EH (cell line): ENCODE results near the gene GAL3ST3.
A peak's percentile ranks its signal among the peaks of the same experiment; 100 is the strongest.
"Not testable (repeated sequence)": the region's sequence is repeated elsewhere in the genome, so short reads cannot be mapped to it uniquely, and the experiment has no call there.

ENCODE experiments used
- DNase-seq: peaks from one replicate; pipeline ENCODE4 v3.0.0-alpha.2; 2015; ENCODE audit warnings: low read depth

Gene GAL3ST3, protein sequence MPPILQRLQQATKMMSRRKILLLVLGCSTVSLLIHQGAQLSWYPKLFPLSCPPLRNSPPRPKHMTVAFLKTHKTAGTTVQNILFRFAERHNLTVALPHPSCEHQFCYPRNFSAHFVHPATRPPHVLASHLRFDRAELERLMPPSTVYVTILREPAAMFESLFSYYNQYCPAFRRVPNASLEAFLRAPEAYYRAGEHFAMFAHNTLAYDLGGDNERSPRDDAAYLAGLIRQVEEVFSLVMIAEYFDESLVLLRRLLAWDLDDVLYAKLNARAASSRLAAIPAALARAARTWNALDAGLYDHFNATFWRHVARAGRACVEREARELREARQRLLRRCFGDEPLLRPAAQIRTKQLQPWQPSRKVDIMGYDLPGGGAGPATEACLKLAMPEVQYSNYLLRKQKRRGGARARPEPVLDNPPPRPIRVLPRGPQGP

GRCh38 chr11:66048547-66049323 lies at the start of gene GAL3ST3:
TSS of gene GAL3ST3 (minus strand) at chr11:66049161. CDS start at chr11:66045415, 3,746 bp downstream.
- no peak for DNase-seq

GRCh38 chr11:66092125-66092524 lies 43.2 kb upstream of the GAL3ST3 start:
- DNase-seq = not testable (repeated sequence)

DNA sequence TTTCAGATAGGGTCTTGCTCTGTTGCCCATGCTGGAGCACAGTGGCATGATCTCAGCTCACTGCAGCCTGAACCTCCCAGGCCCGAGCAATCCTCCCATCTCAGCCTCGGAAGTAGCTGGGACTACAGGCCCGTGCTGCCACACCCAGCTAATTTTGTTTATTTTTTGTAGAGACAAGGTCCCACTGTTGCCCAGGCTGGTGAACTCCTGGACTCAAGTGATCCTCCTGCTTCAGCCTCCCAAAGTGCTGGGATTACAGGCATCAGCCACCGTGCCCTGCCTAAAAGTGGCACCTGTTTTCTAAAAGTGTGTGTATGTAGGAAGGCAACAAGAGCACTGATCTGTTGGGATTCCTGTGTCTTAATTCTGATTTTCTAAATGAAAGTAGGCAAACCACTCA lies 41.3 kb upstream of the GAL3ST3 start:
- DNase-seq = no peak

- DNase-seq = no peak
Observed at GRCh38 chr11:66089067-66089466, 40.1 kb upstream of the GAL3ST3 start.

GRCh38 chr11:66087148-66087908 lies 38.4 kb upstream of the GAL3ST3 start:
- DNase-seq = no peak

DNA sequence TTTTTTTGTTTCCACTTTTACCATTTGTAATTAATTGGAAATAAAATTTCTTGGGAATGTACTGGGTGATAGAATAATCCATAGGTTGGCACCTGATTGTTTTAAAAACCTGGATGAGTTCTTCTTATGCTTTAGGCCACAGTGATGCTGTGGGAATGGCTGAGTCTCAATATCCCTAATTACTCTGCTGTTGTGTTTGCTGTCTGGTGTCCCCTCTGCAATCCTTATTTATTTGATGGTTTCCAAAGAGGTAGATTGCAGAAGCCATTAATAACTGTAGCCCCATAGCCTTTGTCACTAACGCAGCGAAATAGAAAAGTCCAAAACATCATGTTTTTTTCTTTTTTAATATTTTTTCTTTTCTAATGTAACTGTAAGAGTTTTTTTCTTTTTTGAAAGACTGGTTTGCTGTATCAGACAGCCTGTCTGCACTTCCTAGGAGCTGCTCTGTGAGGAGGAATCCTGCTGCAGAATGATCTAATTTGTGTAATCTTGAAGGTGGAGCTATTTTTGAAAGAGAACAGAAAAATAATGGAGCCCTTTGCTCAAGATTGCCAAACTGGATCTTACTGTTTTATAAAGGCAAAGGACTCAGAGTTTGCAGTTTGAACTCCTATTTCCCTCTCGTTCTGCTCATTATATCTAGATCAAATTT lies 36.0 kb upstream of the GAL3ST3 start:
- DNase-seq = no peak

DNA sequence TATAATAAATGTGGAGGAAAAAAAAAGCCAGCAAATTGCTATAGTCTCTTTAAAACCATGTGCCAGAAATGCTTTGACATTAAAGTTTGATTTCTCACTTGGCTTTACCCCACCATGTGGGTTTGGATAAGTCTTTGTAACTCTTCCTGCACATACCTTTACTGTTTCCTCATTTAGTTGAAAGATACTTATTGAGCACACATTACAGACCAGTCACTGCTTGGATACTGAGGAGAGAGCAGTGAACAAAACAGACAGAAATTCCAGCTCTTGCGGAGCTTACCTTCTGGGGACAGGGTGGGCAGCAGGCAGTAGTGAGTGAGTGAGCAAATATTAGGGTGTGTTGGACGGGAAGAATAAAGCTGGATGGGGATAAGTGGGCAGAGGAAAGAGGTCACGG lies 34.8 kb upstream of the GAL3ST3 start:
- DNase-seq = no peak

DNA sequence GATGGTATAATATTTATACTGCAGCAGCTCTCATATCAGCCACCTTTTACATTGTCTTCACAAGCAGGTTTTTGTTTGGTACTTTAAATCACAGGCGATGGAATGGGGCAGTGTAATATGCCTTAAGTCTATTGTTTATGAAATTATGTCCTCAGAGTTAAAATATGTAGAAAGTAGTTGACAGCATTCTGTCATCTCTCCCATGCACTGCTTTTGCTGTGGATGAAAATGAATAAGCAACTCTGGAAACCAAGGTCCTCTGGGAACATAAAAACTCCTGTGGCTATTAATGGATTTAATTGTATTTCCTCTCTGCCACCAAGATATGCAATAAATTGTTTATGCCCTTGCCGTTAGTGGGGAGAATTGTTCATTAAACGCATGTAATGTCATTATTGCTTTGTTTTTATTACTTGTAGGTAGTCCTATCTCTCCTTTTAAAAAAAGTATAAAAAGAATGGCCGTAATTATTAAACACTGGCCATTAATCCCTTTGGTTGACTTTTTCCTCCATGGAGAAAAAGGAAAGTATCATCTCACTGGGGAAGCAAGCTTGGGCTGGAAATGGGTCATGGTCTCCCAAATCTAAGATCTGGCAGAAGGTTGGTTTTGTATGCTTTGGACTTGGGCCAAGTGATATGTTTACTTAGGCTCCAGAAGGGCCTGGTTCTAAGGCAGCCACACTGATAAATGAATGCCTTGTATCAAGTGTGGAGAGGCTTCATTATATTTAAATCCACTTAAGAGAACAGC lies 34.2 kb upstream of the GAL3ST3 start:
- DNase-seq = peak; percentile 50

DNA sequence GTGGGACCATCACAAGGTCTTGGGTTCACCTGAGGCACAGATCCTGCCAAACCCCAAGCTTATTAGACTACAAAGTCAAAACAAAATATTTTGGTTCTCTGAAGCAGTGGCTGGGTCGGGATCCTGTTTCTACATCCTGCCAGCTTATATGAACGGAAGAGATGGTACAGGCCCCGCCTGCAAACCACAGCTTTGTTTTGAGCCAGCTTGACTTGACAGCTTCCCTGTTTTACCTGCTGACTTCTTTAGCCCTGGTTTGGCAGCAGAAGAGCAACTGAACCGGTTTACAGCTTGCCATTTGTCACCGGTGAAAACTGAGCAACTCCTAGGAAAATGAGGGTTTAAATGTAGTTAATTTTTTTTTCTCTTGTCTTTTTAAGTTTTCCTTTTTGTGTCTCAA lies 32.5 kb upstream of the GAL3ST3 start:
- no peak for DNase-seq

GRCh38 chr11:66080055-66080817 lies 31.3 kb upstream of the GAL3ST3 start:
- DNase-seq = peak; percentile 90

DNA sequence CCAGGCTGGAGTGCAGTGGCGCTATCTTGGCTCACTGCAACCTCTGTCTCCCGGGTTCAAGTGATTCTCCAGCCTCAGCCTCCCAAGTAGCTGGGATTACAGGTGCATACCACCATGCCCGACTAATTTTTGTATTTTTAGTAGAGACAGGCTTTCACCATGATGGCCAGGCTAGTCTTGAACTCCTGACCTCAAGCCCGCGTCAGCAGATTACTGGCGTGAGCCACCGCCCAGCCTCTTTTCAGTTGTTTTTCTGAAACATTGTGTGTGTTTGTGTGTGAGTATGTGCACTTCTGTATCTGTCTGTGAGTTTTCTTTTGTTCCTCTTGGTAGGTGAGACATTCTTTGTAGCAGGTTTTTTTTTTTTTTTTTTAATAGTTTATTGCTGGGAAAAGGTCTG lies 30.0 kb upstream of the GAL3ST3 start:
- not testable (repeated sequence) for DNase-seq

DNA sequence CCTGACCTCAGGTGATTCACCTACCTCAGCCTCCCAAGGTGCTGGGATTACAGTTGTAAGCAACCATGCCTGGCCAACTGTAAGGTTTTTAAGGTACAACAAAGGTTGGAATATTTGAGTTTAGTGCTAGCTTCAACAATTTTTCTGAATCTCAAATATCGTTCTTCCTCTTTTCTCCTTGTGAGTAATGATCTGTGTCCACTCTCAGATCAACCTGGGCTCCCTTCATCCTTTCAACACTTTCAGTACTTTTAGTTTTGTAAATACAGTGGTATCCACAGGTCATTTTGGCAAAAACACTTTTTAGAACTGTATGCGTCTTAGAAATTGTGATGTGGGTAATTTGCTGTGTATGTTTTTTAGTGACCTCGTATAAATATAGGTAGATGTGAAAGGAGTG lies 29.0 kb upstream of the GAL3ST3 start:
- no peak for DNase-seq

- DNase-seq = peak; percentile 63
Observed at GRCh38 chr11:66076561-66076960, 27.6 kb upstream of the GAL3ST3 start.

- no peak for DNase-seq
Observed at GRCh38 chr11:66075273-66075672, 26.3 kb upstream of the GAL3ST3 start.

GRCh38 chr11:66073669-66074068 lies 24.7 kb upstream of the GAL3ST3 start:
- DNase-seq = no peak

GRCh38 chr11:66072518-66072917 lies 23.6 kb upstream of the GAL3ST3 start:
- DNase-seq = no peak

DNA sequence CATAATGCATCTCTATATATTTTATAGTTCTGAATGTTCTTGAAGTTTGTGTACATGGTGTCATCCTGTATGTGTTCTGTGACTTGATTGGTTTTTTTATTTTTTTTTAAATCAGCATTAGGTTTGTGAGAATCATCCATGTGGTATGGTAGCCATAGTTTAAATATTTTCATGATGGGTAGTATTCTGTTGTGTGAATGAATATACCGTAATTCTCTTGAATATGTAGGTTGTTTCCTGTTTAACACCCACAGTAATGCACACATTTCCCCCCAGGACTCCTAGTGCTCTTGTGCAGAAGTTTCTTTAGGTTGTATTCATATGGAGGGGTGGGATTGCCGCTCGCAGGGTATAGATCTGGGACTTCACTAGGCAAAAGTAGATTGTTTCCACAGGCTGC lies 23.1 kb upstream of the GAL3ST3 start:
- peak; percentile 47 for DNase-seq

DNA sequence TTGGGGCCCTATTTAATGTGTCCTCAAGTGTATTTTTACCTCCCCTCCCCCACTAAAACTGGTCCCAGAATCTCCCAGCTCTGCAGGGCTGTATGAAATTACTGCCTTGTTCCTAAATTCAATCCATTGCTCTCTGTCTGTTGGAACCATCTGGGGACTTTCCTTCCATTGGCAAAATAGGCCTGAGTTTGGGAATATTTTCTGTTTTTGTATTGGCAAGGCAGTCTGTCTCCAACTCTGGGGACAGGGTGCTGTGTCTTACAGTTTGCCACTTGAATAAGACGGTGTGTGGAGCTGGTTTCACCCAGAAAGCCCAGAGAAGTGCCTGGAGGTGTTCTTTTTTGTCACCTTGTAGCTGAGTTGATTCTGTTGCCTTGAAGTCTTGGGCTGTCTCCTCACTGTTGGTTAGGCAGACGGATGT lies 22.4 kb upstream of the GAL3ST3 start:
- no peak for DNase-seq

DNA sequence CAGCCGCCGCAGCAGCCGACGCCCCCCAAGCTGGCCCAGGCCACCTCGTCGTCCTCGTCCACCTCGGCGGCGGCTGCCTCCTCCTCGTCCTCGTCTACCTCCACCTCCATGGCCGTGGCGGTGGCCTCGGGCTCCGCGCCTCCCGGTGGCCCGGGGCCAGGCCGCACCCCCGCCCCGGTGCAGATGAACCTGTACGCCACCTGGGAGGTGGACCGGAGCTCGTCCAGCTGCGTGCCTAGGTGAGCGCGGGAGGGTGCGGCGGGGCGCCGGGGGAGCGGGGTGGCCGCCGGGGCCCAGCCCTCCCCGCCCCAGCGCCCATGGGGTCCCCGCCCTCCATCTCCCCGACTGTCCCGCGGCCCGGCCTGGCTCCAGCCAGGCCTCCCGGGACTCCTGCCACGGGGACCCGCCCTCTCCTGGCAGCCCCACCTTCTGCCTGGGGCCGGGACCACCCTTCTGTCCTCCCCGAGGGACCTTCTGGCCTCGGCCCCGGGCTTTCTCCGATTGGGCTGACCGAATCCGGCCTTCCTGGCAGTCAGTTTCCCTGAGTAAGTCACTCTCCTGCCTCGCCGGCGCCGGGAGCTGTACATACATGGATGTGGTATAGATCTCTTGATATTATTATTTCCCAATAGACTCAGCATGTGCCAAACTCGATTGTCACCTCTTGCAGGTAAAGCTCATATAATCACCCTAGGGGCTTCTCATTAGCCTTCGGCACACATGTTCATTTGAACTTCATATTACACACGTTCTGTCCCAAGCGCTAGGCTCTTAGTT lies 21.8 kb upstream of the GAL3ST3 start:
- DNase-seq = peak; percentile 55
